Kidney tubule cell (primary cell): ENCODE measurements around the gene HLA-DRB1.
"Not testable (repeated sequence)": the region's sequence is repeated elsewhere in the genome, so short reads cannot be mapped to it uniquely, and the experiment has no call there.

Experiments
- DNase-seq: peaks from one replicate; pipeline ENCODE4 v3.0.0-alpha.2; 2018; ENCODE audit warnings: low spot score

Gene HLA-DRB1

GRCh38 chr6:32589596-32590449 is at the start of gene HLA-DRB1:
TSS of gene HLA-DRB1 (minus strand) at chr6:32589848. CDS start at chr6:32589742, 106 bp downstream.
- DNase-seq, result peak; percentile 21

- no peak for DNase-seq
Observed at GRCh38 chr6:32638532-32639219, 49.0 kb upstream of the HLA-DRB1 start.

GRCh38 chr6:32637883-32638282 is 48.2 kb upstream of the HLA-DRB1 start:
- DNase-seq, result no peak

GRCh38 chr6:32637219-32637880 is 47.7 kb upstream of the HLA-DRB1 start, which contains the start of gene HLA-DQA1:
TSS of gene HLA-DQA1 (plus strand) at chr6:32637406. CDS start at chr6:32637459, 53 bp downstream.
- peak; percentile 28 for DNase-seq

- peak; percentile 45 for DNase-seq
Observed at GRCh38 chr6:32635526-32636123, 46.0 kb upstream of the HLA-DRB1 start.

GRCh38 chr6:32629793-32630192 is 40.1 kb upstream of the HLA-DRB1 start:
- not testable (repeated sequence) for DNase-seq

- peak; percentile 43 for DNase-seq
Observed at GRCh38 chr6:32627831-32628230, 38.2 kb upstream of the HLA-DRB1 start.

GRCh38 chr6:32627249-32627648 is 37.6 kb upstream of the HLA-DRB1 start:
- no peak for DNase-seq

- no peak for DNase-seq
Observed at GRCh38 chr6:32625137-32625536, 35.5 kb upstream of the HLA-DRB1 start.

- DNase-seq, result no peak
Observed at GRCh38 chr6:32624565-32624964, 34.9 kb upstream of the HLA-DRB1 start.

- DNase-seq, result no peak
Observed at GRCh38 chr6:32623693-32624092, 34.0 kb upstream of the HLA-DRB1 start.

GRCh38 chr6:32622545-32623401 is 33.1 kb upstream of the HLA-DRB1 start:
- peak; percentile 76 for DNase-seq

- no peak for DNase-seq
Observed at GRCh38 chr6:32621372-32621771, 31.7 kb upstream of the HLA-DRB1 start.

- DNase-seq, result no peak
Observed at GRCh38 chr6:32617751-32618150, 28.1 kb upstream of the HLA-DRB1 start.

GRCh38 chr6:32615885-32616532 is 26.4 kb upstream of the HLA-DRB1 start:
- DNase-seq, result no peak

- peak; percentile 68 for DNase-seq
Observed at GRCh38 chr6:32614366-32615081, 24.9 kb upstream of the HLA-DRB1 start.

GRCh38 chr6:32613475-32613874 is 23.8 kb upstream of the HLA-DRB1 start:
- no peak for DNase-seq

GRCh38 chr6:32610682-32611296 is 21.1 kb upstream of the HLA-DRB1 start:
- no peak for DNase-seq
